Panc1 (cell line): ENCODE data around the gene HTR3D. TPM values are rescaled to one million over a fixed set of nuclear protein-coding genes. Genes with fewer than 3 reads are reported as not detected.

Source experiments
- ATAC-seq: fragments of 200-7000 bp; cut with Tn5 transposase; 2 replicates; pipeline ENCODE4 v1.9.1; 2020; ENCODE audit warnings: mild to moderate bottlenecking, moderate library complexity
- BruUV-seq: library from RNA; stranded (reverse); fragments of 400-500 nt; replicated peaks from 2 replicates; lab custom pipeline; 2021; lab: Mats Ljungman, UMichigan
- CTCF ChIA-PET: fragments of 300-600 bp; sonication (Branson Sonifier 250); formaldehyde crosslinking; loops from one replicate; lab custom pipeline; 2022; ENCODE audit warnings: antibody characterized with exemption; lab: Charles Lee
- POLR2A ChIA-PET: fragments of 300-600 bp; sonication (Branson Sonifier 250); formaldehyde crosslinking; loops from one replicate; lab custom pipeline; 2022; ENCODE audit warnings: antibody characterized with exemption; lab: Charles Lee
- DNase-seq: peaks from one replicate; pipeline ENCODE4 v3.0.0-alpha.2; 2010; ENCODE audit warnings: low read depth, low spot score
- H3K27ac ChIP-seq: 2 replicates; pipeline ENCODE4 v1.5.1; 2011; ENCODE audit warnings: mild to moderate bottlenecking, low read length, inconsistent platforms
- H3K27me3 ChIP-seq: fragments of 200-500 bp; sonication (Bioruptor generic); 2 replicates; pipeline ENCODE4 v1.6.0; 2014; ENCODE audit warnings: low read length, inconsistent platforms; ENCODE audit not compliant: control insufficient read depth, insufficient read depth
- H3K36me3 ChIP-seq: fragments of 200-500 bp; sonication (Bioruptor generic); 2 replicates; pipeline ENCODE4 v1.5.1; 2014; ENCODE audit warnings: inconsistent platforms, mild to moderate bottlenecking, low read length, moderate library complexity; ENCODE audit not compliant: control insufficient read depth, insufficient read depth
- H3K4me1 ChIP-seq: 2 replicates; pipeline ENCODE4 v1.5.1; 2011; ENCODE audit warnings: inconsistent platforms, mild to moderate bottlenecking, low read length, moderate library complexity; ENCODE audit not compliant: control insufficient read depth, insufficient read depth
- H3K4me3 ChIP-seq, 2 experiments: 2 replicates each; pipeline ENCODE4 v1.5.1; 2011 to 2012; ENCODE audit warnings: low read depth in 2 of 2, low read length in 2 of 2, mild to moderate bottlenecking in 2 of 2, inconsistent platforms in 1 of 2, moderate library complexity in 1 of 2
- H3K9me3 ChIP-seq: fragments of 200-500 bp; sonication (Bioruptor generic); 2 replicates; pipeline ENCODE4 v1.5.1; 2014; ENCODE audit warnings: low read depth, mild to moderate bottlenecking, inconsistent platforms, low read length, moderate library complexity; ENCODE audit not compliant: control insufficient read depth, insufficient read depth
- POLR2AphosphoS5 ChIP-seq: IDR thresholded peaks from 2 replicates; pipeline ENCODE4 v1.6.1; 2012; ENCODE audit warnings: mild to moderate bottlenecking, low read depth, low read length, moderate library complexity
- REST ChIP-seq, 2 experiments: IDR thresholded peaks; 2 replicates each; pipeline ENCODE4 v1.6.1; 2011 to 2012; ENCODE audit warnings: low read depth in 2 of 2, control low read depth in 1 of 2, low read length in 1 of 2, mild to moderate bottlenecking in 1 of 2, moderate library complexity in 1 of 2; ENCODE audit not compliant: insufficient read depth in 1 of 2
- SIN3A ChIP-seq: IDR thresholded peaks from 2 replicates; pipeline ENCODE4 v1.6.1; 2012; ENCODE audit warnings: low read depth, mild to moderate bottlenecking, low read length, moderate library complexity, borderline replicate concordance; ENCODE audit not compliant: insufficient read depth
- TCF7L2 ChIP-seq: IDR thresholded peaks from 2 replicates; pipeline ENCODE4 v1.6.1; 2011; ENCODE audit warnings: mild to moderate bottlenecking, low read depth, low read length, inconsistent platforms
- in situ Hi-C: cut with HindIII; loops from 2 replicates; pipeline ENCODE4 v1.10.0; 2016; ENCODE audit warnings: low sequenced_read_pairs, low pct_unique_long_range_greater_than_20kb
- intact Hi-C: fragments of 100-400 bp; cut with micrococcal nuclease; formaldehyde crosslinking; loops from one replicate; pipeline ENCODE4 v1.10.0; 2022; ENCODE audit not compliant: unreplicated experiment
- total RNA-seq: library from RNA; stranded (reverse); gene quantifications from one replicate; pipeline ENCODE4 v1.2.1, GENCODE V29; 2021; ENCODE audit not compliant: unreplicated experiment
- TF ChIP-seq, protein P1 (sequence below): fragments of 450-650 bp; IDR thresholded peaks from 2 replicates; pipeline ENCODE4 v1.5.1; 2017; ENCODE audit warnings: mild to moderate bottlenecking

Gene HTR3D
- total RNA-seq, 1 experiment from 2014 or later: not detected

DNA sequence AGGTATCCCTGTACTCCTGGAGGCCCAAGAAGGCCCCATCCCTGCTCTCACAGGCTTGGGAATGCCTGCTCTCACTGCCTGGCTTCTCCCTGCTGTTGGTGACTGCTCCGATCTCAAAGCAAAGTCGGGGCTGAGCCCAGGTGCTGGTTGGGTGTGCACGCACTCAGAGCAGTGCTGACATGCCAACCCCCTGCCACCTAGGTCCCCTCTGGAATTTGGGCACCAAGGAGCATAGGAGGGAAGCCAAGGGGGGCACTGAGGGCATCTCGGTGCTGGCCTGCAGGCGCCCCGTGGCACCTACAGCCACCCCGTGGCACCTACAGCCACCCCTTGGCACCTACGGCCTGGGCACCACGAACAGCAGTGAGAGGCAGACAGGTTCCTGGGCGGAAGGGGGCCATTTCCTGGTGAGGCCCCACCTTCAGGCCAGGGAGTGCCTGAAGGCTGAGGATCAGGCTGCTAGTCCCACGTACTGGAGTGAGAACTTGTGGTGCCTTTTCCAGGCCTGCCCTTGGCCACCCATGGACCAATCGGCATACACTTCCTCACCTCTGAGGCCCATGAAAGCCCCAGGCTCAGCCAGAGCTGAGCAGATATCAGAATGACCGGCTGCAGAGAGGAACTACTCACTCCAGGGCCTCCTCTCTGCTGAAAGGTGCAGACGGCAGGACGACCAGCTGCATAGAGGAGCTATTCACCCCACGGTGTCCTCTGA lies 49.7 kb downstream of the HTR3D start:
- POLR2A ChIA-PET: no interaction called here
- intact Hi-C loops: no loop called here
- TF ChIP-seq, protein P1, sequence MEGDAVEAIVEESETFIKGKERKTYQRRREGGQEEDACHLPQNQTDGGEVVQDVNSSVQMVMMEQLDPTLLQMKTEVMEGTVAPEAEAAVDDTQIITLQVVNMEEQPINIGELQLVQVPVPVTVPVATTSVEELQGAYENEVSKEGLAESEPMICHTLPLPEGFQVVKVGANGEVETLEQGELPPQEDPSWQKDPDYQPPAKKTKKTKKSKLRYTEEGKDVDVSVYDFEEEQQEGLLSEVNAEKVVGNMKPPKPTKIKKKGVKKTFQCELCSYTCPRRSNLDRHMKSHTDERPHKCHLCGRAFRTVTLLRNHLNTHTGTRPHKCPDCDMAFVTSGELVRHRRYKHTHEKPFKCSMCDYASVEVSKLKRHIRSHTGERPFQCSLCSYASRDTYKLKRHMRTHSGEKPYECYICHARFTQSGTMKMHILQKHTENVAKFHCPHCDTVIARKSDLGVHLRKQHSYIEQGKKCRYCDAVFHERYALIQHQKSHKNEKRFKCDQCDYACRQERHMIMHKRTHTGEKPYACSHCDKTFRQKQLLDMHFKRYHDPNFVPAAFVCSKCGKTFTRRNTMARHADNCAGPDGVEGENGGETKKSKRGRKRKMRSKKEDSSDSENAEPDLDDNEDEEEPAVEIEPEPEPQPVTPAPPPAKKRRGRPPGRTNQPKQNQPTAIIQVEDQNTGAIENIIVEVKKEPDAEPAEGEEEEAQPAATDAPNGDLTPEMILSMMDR: no peak
- DNase-seq (no peak), ATAC-seq (no peak)
- no peak overlapping the region for H3K4me3 ChIP-seq
- CTCF ChIA-PET: no interaction called here
- H3K9me3 ChIP-seq: no peaks in the 10 kb centered on the region
- no peaks in the 10 kb centered on the region for H3K36me3 ChIP-seq
- no TSS peak for BruUV-seq
- H3K4me1 ChIP-seq: no peaks in the 10 kb centered on the region
- in situ Hi-C loops: no loop called here
- no peak overlapping the region for H3K27ac ChIP-seq
- H3K27me3 ChIP-seq: no peaks in the 10 kb centered on the region

GRCh38 chr3:184082034-184082433 lies 50.5 kb downstream of the HTR3D start:
- CTCF ChIA-PET: no interaction called here
- Histone ChIP-seq H3K36me3 (no peaks in the 10 kb centered on the region), H3K9me3 (no peaks in the 10 kb centered on the region), H3K27ac (no peak overlapping the region), H3K4me1 (no peaks in the 10 kb centered on the region), H3K4me3 (no peak overlapping the region), H3K27me3 (no peaks in the 10 kb centered on the region)
- DNase-seq: no peak
- ATAC-seq: no peak
- POLR2A ChIA-PET: no interaction called here
- intact Hi-C loops (no loop called here), in situ Hi-C loops (no loop called here)
- BruUV-seq: no TSS peak
- TF ChIP-seq POLR2AphosphoS5: no peak
- TF ChIP-seq REST (IDR thresholded peaks at IDR 0.05; ENCODE audit: insufficient read depth in 1 of 2, low read depth in 2 of 2, low read length in 1 of 2): no peak
- no peak for TF ChIP-seq TCF7L2
- TF ChIP-seq SIN3A: no peak
- TF ChIP-seq, protein P1: no peak
